H7 (cell line): ENCODE measurements around the gene EPHB4. TPM values are rescaled to one million over a fixed set of nuclear protein-coding genes. Genes with fewer than 3 reads are reported as not detected.
A peak's percentile ranks its signal among the peaks of the same experiment; 100 is the strongest.
"Not testable (repeated sequence)": the region's sequence is repeated elsewhere in the genome, so short reads cannot be mapped to it uniquely, and the experiment has no call there.

Experiments
- DNase-seq: peaks from one replicate; pipeline ENCODE4 v3.0.0; 2012
- H3K27me3 ChIP-seq: 2 replicates; pipeline ENCODE4 v1.6.0; 2011; ENCODE audit warnings: mild to moderate bottlenecking, low read length; ENCODE audit not compliant: control insufficient read depth, insufficient read depth
- H3K36me3 ChIP-seq: replicated peaks from 2 replicates; pipeline ENCODE4 v1.5.1; 2011; ENCODE audit warnings: low read length; ENCODE audit not compliant: control insufficient read depth, insufficient read depth
- H3K4me3 ChIP-seq: 2 replicates; pipeline ENCODE4 v1.5.1; 2011; ENCODE audit warnings: low read depth, mild to moderate bottlenecking, control low read depth, low read length, moderate library complexity; ENCODE audit not compliant: insufficient read depth
- total RNA-seq: library from RNA; depleted of rRNA; stranded (reverse); fragments of >200 nt; shearing (Covaris generic); gene quantifications from 2 replicates; pipeline ENCODE4 v1.2.3, GENCODE V29; 2014; rRNA removed

EPHB4 gene
- total RNA-seq, 1 experiment from 2014 or later: 143 TPM

DNA sequence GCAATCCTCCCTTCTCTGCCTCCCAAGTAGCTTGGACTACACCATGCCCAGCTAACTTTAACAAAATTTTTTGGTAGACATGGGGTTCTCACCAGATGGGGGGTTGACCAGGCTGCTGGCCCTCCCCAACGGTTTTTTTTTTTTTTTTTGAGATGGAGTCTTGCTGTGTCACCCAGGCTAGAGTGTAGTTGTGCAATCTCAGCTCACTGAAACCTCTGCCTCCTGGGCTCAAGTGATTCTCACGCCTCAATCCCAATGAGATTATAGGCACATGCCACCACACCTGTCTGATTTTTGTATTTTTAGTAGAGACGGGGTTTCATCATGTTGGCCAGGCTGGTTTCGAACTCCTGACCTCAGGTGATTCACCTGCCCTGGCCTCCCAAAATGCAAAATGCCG lies 64.5 kb downstream of the EPHB4 start:
- not testable (repeated sequence) for H3K36me3 ChIP-seq, H3K4me3 ChIP-seq, DNase-seq, H3K27me3 ChIP-seq

DNA sequence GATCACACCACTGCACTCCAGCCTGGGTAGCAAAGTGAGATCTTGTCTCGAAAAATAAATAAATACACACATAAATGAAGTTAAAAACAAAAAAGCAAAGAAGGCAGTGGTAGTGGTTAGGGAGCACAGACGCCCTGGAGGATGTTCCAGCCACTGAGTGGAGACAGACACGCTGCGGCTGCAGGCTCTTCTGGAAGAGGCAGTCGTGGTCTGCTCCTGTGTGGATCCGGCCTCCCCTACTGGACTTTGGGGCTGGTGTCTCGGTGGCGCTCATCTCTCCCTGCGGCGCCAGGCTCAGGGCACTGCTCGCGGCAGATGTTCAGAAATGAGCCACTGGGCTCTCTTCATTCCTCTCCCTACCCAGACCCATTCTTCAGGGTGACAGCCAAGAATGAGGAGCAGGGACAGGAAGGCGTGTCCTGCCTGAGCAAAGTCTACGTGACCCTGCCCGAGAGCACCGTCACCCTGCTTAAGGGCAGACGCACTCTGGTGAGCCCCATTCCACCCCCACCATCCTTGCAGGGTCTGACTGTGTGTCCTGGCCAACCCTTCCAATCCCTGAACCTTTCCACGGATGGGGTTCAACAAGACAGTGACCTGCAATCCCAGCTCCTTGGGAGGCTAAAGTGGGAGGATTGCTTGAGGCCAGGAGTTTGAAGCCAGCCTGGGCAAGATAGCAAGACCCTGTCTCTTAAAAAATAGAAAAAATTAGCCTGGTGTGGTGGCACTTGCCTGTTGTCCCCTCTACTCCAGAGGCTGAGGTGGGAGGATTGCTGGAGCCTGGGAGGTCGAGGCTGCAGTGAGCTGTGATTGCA lies 67.8 kb downstream of the EPHB4 start:
- DNase-seq: peak; percentile 51
- Histone ChIP-seq H3K27me3 (no peaks in the 10 kb centered on the region), H3K36me3 (no peaks in the 10 kb centered on the region), H3K4me3 (no peak overlapping the region)

DNA sequence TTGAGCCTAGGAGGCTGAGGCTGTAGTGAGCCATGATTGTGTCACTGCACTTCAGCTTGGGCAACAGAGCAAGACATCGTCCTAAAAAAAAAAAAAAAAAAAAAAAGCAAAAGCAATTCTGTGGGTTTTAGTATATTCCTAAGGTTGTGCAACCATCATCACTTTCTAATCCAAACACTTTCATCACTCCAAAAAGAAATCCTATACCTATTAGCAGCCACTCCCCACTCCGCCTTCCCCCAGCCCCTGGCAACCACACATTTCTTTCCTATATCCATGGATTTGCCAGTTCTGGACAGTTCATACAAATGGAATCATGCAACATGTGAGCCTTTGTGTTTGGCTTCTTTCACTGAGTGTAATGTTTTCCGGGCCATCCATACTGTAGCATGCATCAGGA lies 73.6 kb downstream of the EPHB4 start:
- Histone ChIP-seq H3K4me3 (no peak overlapping the region), H3K27me3 (peaks cover 2% of the 10 kb centered on the region; the same call in 1 of the 2 replicates), H3K36me3 (no peaks in the 10 kb centered on the region)
- peak; percentile 0 for DNase-seq

GRCh38 chr7:100752994-100753393 lies 74.3 kb downstream of the EPHB4 start:
- Histone ChIP-seq H3K27me3 (peaks cover 2% of the 10 kb centered on the region; the same call in 1 of the 2 replicates), H3K36me3 (no peaks in the 10 kb centered on the region), H3K4me3 (no peak overlapping the region)
- DNase-seq: peak; percentile 7

Other genes starting within 250 kb of the EPHB4 start
- gene LRCH4, start 241.4 kb downstream of the EPHB4 start, total RNA-seq: 24.2 and 25.1 TPM in 2 replicates
- 0.94 and 1.7 TPM in 2 replicates for gene FBXO24, start 241.2 kb downstream of the EPHB4 start, total RNA-seq
- 22.5 and 24.1 TPM in 2 replicates for gene PCOLCE, start 225.2 kb downstream of the EPHB4 start, total RNA-seq
- gene MOSPD3, start 215.0 kb downstream of the EPHB4 start, total RNA-seq: 18.6 and 21.8 TPM in 2 replicates
- 2.0 and 4.4 TPM in 2 replicates for gene TFR2, start 186.0 kb downstream of the EPHB4 start, total RNA-seq
- 0.30 and 0.90 TPM in 2 replicates for gene ACTL6B, start 171.1 kb downstream of the EPHB4 start, total RNA-seq
- gene GNB2, start 153.8 kb downstream of the EPHB4 start, total RNA-seq: 108 and 122 TPM in 2 replicates
- gene GIGYF1, start 133.3 kb downstream of the EPHB4 start, total RNA-seq: 48.2 and 66.4 TPM in 2 replicates
- 95.0 and 128 TPM in 2 replicates for gene POP7, start 121.4 kb downstream of the EPHB4 start, total RNA-seq
- 0.15 TPM in 1 of 2 replicates, not detected in the other for gene EPO, start 107.1 kb downstream of the EPHB4 start, total RNA-seq
- 0.03 TPM in 1 of 2 replicates, not detected in the other for gene ZAN, start 93.9 kb downstream of the EPHB4 start, total RNA-seq
- 21.9 and 27.9 TPM in 2 replicates for gene SLC12A9, start 25.2 kb upstream of the EPHB4 start, total RNA-seq
- gene TRIP6, start 39.9 kb upstream of the EPHB4 start, total RNA-seq: 95.7 and 118 TPM in 2 replicates
- gene SRRT, start 47.6 kb upstream of the EPHB4 start, total RNA-seq: 82.8 and 101 TPM in 2 replicates
- gene UFSP1, start 62.2 kb upstream of the EPHB4 start, total RNA-seq: 7.7 and 12.2 TPM in 2 replicates
- gene ACHE, start 68.4 kb upstream of the EPHB4 start, total RNA-seq: 17.3 and 19.2 TPM in 2 replicates
- 8.5 and 14.6 TPM in 2 replicates for gene MUC3A, start 122.0 kb upstream of the EPHB4 start, total RNA-seq
- gene MUC12, start 142.0 kb upstream of the EPHB4 start, total RNA-seq: 1.8 and 10.4 TPM in 2 replicates
- gene MUC17, start 192.6 kb upstream of the EPHB4 start, total RNA-seq: not detected in 2 replicates